Skeletal muscle tissue (tissue), 4 donors: ENCODE results near the gene MST1. TPM values are rescaled to one million over a fixed set of nuclear protein-coding genes. Genes with fewer than 3 reads are reported as not detected.
"Not testable (repeated sequence)": the region's sequence is repeated elsewhere in the genome, so short reads cannot be mapped to it uniquely, and the experiment has no call there.

Experiments
- H3K27ac ChIP-seq: one replicate; pipeline ENCODE4 v1.7.0; 2013; ENCODE audit warnings: mild to moderate bottlenecking, low read depth, low read length, inconsistent platforms
- H3K27me3 ChIP-seq, 3 donors: one replicate each; pipeline ENCODE4 v1.7.0; 2013; ENCODE audit warnings: low read length in 3 of 3; ENCODE audit not compliant: control insufficient read depth in 3 of 3, insufficient read depth in 3 of 3
- H3K36me3 ChIP-seq, 3 donors: one replicate each; pipeline ENCODE4 v1.7.0; 2013; ENCODE audit warnings: low read length in 3 of 3; ENCODE audit not compliant: control insufficient read depth in 3 of 3, insufficient read depth in 3 of 3
- H3K4me1 ChIP-seq, 3 donors: one replicate each; pipeline ENCODE4 v1.7.0; 2013; ENCODE audit warnings: low read length in 3 of 3, mild to moderate bottlenecking in 3 of 3; ENCODE audit not compliant: control insufficient read depth in 3 of 3, insufficient read depth in 3 of 3
- H3K4me3 ChIP-seq, 3 donors: one replicate each; pipeline ENCODE4 v1.7.0; 2013; ENCODE audit warnings: low read length in 3 of 3
- H3K9ac ChIP-seq, 3 donors: one replicate each; pipeline ENCODE4 v1.7.0; 2013; ENCODE audit warnings: low read length in 3 of 3, mild to moderate bottlenecking in 3 of 3, moderate library complexity in 2 of 3, low read depth in 1 of 3
- H3K9me3 ChIP-seq, 3 donors: one replicate each; pipeline ENCODE4 v1.7.0; 2013; ENCODE audit warnings: low read length in 3 of 3; ENCODE audit not compliant: control insufficient read depth in 3 of 3
- total RNA-seq: library from RNA; depleted of rRNA; stranded (reverse); fragments of >200 nt; gene quantifications from one replicate; pipeline ENCODE4 v1.2.3, GENCODE V29; 2014
- donor health status: Osteomylitis.

The MST1 gene
- total RNA-seq, 1 donor from 2014 or later = 1.6 TPM

DNA sequence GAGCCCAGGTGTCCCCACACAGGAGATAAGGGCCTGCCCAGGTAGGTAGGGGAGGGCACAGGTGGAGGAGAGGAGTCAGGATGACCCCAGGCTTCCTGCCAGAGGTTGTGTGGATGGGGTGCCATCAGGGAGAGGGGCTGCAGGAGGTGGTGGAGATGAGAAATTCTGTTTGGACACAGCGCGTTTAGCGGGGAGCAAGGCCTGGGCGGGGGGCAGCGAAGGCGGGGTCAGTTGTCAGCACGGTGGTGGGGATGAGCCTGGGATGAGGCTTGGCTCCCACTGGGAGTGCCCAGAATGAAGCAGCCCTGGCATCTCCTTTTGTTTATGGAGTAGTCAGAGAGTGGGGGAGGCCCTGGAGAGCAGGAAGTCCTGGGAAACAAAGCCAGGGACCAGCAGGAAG lies 14.7 kb upstream of the MST1 start:
- Histone ChIP-seq H3K4me3 (no peak overlapping the region), H3K9ac (no peak overlapping the region), H3K4me1 (peaks cover 9 to 35% (median 20%) of the 10 kb centered on the region in 3 donors), H3K36me3 (peaks cover 80 to 85% (median 81%) of the 10 kb centered on the region in 3 donors), H3K9me3 (no peaks in the 10 kb centered on the region), H3K27ac (no peak overlapping the region), H3K27me3 (no peaks in the 10 kb centered on the region)

DNA sequence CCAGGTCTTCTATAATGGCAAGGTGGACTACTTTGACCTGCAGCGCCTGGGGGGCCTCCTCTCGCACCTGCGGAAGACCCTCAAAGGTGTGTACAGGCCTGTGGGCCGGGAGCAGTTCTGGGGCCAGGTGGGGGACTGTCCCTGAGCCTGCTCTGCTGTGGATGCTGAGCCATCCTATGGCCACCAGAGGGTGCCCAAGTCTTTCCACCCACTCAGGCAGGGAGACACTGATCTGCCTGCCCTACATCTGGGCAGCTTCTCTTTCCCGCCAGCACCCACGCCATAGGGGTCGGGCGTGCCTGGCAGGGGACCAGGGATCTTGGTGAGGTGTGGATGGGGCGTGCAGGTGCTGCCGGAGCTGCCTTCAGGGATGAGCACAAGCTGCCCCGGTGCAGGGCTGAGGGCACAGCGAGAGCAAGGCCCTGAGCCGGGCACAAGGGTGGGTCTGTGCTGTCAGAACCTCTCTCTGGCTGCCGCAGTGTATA lies 14.2 kb upstream of the MST1 start:
- no peak overlapping the region for H3K9ac ChIP-seq
- H3K27me3 ChIP-seq = no peaks in the 10 kb centered on the region
- H3K4me1 ChIP-seq = peaks cover 12 to 40% (median 23%) of the 10 kb centered on the region in 3 donors
- peaks cover 82 to 88% (median 84%) of the 10 kb centered on the region in 3 donors for H3K36me3 ChIP-seq
- H3K9me3 ChIP-seq = no peaks in the 10 kb centered on the region
- no peak overlapping the region for H3K4me3 ChIP-seq
- H3K27ac ChIP-seq = no peak overlapping the region

DNA sequence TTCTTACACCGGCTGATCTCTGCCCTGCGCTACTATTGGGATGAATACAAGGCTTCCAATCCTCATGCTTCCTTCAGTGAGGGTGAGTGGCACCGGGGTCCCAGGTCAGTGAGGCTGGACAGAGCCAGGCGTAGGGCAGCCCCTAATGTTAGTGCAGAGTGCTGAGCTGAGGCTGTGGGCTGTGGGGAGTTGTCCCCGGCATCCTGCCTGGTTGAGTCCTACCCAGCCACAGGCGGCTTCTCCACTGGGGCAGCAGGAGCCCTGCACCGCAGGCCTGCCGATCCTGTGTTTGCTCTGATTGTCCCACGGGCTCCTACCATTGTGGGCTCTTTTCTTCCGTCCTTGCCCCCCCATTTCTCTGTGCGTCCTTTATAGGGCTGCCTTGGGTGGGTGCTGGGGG lies 13.4 kb upstream of the MST1 start:
- peaks cover 83 to 90% (median 85%) of the 10 kb centered on the region in 3 donors for H3K36me3 ChIP-seq
- no peaks in the 10 kb centered on the region for H3K9me3 ChIP-seq
- H3K4me1 ChIP-seq = peaks cover 17 to 48% (median 29%) of the 10 kb centered on the region in 3 donors
- no peak overlapping the region for H3K9ac ChIP-seq
- H3K4me3 ChIP-seq = no peak overlapping the region
- H3K27ac ChIP-seq = no peak overlapping the region
- H3K27me3 ChIP-seq = no peaks in the 10 kb centered on the region

DNA sequence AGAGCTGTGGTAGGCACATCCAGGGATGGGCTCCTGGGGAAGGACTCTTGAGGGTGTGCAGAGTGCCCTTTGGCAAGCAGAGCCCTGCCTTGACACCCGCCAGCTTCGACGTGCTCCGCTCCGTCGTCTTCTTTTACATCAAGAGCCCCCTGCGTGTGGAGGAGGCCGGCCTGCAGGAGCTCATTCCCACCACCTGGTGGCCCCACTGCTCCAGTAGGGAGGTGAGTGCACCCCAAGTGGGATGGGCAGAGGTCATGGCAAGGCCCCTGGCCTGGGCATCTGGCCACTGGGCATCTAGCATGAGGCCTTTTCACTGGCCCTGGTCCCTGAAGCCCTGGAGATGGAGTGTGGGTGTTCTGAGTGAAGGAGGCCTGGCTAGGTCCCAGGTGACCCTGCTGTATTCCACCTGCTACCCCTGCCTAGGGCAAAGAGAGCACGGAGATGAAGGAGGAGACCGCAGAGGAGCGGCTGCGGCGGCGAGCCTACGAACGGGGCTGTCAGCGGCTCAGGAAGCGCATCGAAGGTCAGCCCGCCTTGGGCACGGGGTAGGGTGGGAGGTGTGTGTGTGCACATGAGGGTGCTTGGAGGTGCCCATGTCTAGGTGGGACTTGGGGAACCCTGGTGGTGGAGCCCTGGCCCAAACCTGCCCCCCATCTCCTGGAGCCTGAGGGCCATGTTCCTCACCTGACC lies 12.3 kb upstream of the MST1 start:
- peak overlapping the region in 1 of 3 donors; percentile 22 for H3K4me3 ChIP-seq
- H3K4me1 ChIP-seq = peaks cover 24 to 59% (median 40%) of the 10 kb centered on the region in 3 donors
- no peaks in the 10 kb centered on the region for H3K9me3 ChIP-seq
- H3K27me3 ChIP-seq = no peaks in the 10 kb centered on the region
- H3K27ac ChIP-seq = no peak overlapping the region
- peaks cover 78 to 90% (median 82%) of the 10 kb centered on the region in 3 donors for H3K36me3 ChIP-seq
- peak overlapping the region in 2 of 3 donors; percentile 40 to 45 for H3K9ac ChIP-seq

DNA sequence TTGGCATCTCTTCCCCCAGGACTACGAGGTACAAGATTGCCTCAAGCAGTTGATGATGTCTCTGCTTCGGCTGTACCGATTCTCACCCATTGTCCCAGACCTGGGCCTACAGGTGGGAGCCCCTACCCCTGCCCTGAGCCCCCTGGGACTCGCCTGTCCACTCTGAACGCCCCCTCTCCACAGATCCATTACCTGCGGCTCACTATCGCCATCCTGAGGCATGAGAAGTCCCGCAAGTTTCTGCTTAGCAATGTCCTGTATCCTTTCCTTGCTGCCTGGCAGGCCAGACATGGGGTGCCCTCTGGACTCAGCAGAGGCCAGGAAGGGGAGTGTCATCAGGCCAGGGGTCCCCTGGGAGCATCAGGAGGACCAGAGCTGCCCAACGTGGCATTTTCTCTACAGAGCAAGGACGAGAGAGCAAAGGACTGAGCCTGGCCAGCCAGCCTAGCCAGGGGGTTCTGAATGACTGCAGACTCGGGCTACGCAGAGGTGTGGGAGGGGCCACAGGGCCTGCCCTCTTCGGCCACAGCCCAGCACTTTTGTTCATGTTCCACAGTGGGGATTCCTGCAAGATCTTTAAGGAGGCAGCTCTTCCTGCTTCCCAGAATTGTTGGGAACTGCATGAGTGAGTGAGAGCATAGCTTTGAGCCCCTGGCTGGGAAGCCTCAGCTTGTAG lies 11.3 kb upstream of the MST1 start:
- H3K36me3 ChIP-seq = peaks cover 71 to 82% (median 73%) of the 10 kb centered on the region in 3 donors
- no peak overlapping the region for H3K4me3 ChIP-seq
- H3K4me1 ChIP-seq = peaks cover 26 to 67% (median 47%) of the 10 kb centered on the region in 3 donors
- H3K9me3 ChIP-seq = no peaks in the 10 kb centered on the region
- H3K9ac ChIP-seq = peak overlapping the region in 1 of 3 donors; percentile 45
- H3K27ac ChIP-seq = no peak overlapping the region
- H3K27me3 ChIP-seq = no peaks in the 10 kb centered on the region

DNA sequence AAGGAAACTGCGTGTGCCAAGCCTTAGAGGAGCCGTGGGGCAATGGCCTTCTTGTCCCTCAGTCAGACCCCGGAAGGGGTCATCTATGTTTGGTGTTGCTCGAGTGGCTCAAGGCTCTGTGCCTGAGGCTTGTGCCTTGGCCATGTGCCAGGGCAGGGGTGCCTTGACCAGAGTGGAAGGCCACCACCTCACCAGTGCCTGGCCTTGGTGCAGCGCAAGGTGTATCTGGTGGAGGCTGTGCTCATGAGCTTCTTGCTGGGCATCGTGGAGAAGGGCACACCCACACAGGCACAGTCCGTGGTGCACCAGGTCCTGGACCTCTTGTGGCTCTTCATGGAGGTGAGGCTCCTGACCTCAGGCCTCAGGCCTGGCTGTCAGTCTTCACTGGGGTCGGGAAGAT lies 10.7 kb upstream of the MST1 start:
- Histone ChIP-seq H3K4me1 (peaks cover 29 to 73% (median 53%) of the 10 kb centered on the region in 3 donors), H3K9me3 (no peaks in the 10 kb centered on the region), H3K27me3 (no peaks in the 10 kb centered on the region), H3K9ac (no peak overlapping the region), H3K27ac (no peak overlapping the region), H3K36me3 (peaks cover 65 to 76% (median 68%) of the 10 kb centered on the region in 3 donors), H3K4me3 (no peak overlapping the region)

DNA sequence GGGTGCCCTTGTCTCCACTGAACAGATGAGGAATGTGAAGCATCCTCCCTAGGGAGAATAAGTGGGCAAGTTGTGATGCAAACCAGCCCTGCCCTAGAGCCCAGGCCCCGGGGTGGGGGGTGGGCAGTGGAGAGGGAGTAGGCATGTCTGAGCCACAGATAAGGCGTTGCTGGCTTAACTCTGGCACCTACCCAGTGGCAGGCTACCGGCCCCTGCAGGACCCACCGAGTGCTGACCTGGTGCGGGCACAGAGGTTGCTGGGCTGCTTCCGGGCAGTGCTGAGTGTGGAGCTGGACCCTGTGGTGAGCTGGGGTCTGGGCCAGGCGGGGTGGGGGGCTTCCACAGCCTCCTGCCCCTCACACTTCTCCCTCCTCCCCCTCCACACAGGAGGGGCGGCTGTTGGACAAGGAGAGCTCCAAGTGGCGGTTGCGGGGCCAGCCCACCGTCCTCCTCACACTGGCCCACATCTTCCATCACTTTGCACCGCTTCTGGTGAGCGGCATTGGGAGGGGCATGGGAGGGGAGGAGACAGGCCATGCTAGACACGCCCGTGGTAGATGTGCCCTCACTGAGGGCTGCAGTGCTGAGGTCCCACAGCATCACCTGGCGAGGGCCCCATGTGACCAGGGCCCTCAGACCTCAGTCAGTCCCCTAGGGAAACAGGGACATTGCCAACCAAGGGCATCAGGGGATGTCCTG lies 10.2 kb upstream of the MST1 start:
- Histone ChIP-seq H3K4me1 (peaks cover 31 to 78% (median 57%) of the 10 kb centered on the region in 3 donors), H3K36me3 (peaks cover 60 to 70% (median 62%) of the 10 kb centered on the region in 3 donors), H3K27me3 (no peaks in the 10 kb centered on the region), H3K9me3 (no peaks in the 10 kb centered on the region), H3K4me3 (no peak overlapping the region), H3K9ac (peak overlapping the region in 1 of 3 donors; percentile 33), H3K27ac (peak overlapping the region; percentile 47)

DNA sequence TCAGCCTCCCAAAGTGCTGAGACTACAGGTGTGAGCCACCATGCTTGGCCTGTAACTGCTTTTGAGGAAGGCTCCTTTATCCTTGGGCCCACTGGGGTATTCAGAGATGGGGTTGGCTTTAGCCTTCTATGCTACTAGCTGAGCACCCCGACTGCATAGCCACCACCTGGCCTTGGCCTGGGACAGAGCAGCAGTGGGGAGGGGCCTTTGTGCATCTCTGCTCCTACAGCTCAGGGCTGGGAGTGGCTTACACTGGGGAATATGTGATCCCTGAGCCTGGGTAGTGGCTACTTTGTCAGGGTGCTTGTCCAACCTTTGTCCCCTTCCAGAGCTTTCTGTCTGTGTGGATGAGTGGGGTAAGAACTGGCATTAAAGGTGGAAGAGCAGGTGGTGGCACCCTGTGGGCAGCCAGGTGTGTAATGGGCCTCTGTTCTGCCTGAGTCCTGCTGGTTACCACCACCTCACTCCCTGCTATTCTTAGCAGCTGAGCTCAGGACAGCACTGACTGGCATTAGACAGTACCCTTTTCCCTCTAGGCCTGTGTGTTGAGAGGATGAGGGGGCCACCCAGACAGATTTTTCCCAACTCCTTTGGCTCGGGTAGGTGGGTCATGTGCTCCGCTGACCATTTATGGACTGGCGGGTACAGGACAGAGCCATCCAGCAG lies 6.2 kb upstream of the MST1 start:
- peaks cover 49 to 80% (median 58%) of the 10 kb centered on the region in 3 donors for H3K4me1 ChIP-seq
- peak overlapping the region in 2 of 3 donors; percentile 61 to 71 for H3K9ac ChIP-seq
- H3K27me3 ChIP-seq, H3K9me3 ChIP-seq: not testable (repeated sequence)
- H3K27ac ChIP-seq = peak overlapping the region; percentile 94
- H3K36me3 ChIP-seq = peaks cover 27 to 36% (median 28%) of the 10 kb centered on the region in 3 donors
- H3K4me3 ChIP-seq = peak overlapping the region in 1 of 3 donors; percentile 41

DNA sequence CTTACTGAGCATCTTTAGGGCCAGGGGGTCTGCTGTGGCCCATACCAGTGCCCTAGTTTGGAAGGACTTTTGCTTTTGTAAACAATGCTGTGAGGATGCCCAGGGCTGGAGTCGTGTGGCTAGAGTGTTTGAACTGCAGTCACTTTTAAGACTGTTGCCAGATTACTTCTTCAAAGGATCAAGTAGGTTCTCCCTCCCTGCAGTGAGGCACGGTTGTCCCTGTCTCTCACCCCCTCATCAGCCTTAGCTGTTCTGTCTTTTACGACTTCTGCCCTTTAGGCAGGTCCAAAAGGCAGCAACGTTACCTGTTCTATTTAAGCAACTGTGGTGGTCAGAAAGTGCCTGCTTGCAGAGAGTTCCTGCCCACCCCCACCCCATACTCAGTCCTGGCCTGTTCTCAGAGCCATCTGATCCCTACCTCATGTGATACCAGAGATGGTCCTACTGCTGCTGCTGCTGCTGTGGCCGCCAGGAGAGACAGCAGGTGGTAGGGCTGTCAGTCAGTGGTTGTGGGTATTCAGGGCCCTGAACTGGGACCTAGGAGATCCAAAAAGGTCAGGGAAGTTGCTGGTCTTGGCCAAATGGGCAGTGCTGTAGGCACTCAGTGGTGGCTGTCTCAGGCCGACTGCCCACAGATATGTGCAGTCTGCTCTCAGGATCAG lies 5.3 kb upstream of the MST1 start:
- peak overlapping the region; percentile 94 for H3K27ac ChIP-seq
- peak overlapping the region in 2 of 3 donors; percentile 29 to 31 for H3K4me3 ChIP-seq
- H3K9me3 ChIP-seq, H3K27me3 ChIP-seq: not testable (repeated sequence)
- H3K9ac ChIP-seq = peak overlapping the region; percentile 48 to 77 (median 71)
- peaks cover 21 to 27% (median 21%) of the 10 kb centered on the region in 3 donors for H3K36me3 ChIP-seq
- H3K4me1 ChIP-seq = peaks cover 50 to 77% (median 56%) of the 10 kb centered on the region in 3 donors
